ENCODE measurements around the gene TSPAN18.

TSPAN18 gene

GRCh38 chr11:44833877-44834452 lies 107.2 kb downstream of the TSPAN18 start:
- Histone ChIP-seq H2BK12ac (ENCODE audit: low read length in 2 of 2) (no peak overlapping the region), H3K27me3 (ENCODE audit: control insufficient read depth in 1 of 2, insufficient read depth in 1 of 2, low read length in 2 of 2) (peaks cover 43 to 44% of the 10 kb centered on the region in 2 experiments), H2BK5ac (ENCODE audit: low read depth, low read length, poor library complexity, severe bottlenecking) (no peak overlapping the region), H3K4me3 (ENCODE audit: insufficient read depth in 1 of 2, low read depth in 1 of 2, low read length in 2 of 2) (no peak overlapping the region), H3K4me2 (ENCODE audit: low read length, poor library complexity, severe bottlenecking) (no peak overlapping the region), H3K4me1 (ENCODE audit: control insufficient read depth, insufficient read depth, low read depth, low read length) (no peaks in the 10 kb centered on the region), H3K9ac (ENCODE audit: low read length) (no peak overlapping the region), H3K23ac (ENCODE audit: low read length in 2 of 2) (no peak overlapping the region), H4K8ac (ENCODE audit: low read length) (no peak overlapping the region), H3K14ac (ENCODE audit: low read length in 2 of 2) (no peak overlapping the region), H3K27ac (ENCODE audit: low read length, poor library complexity, severe bottlenecking) (no peak overlapping the region), H2AFZ (ENCODE audit: low read depth, low read length) (no peak overlapping the region), H4K91ac (ENCODE audit: low read length) (no peak overlapping the region), H3K36me3 (ENCODE audit: control insufficient read depth in 1 of 2, insufficient read depth in 2 of 2, low read depth in 1 of 2, low read length in 2 of 2) (no peaks in the 10 kb centered on the region), H3K9me3 (ENCODE audit: control insufficient read depth, low read length) (no peaks in the 10 kb centered on the region), H2AK5ac (ENCODE audit: low read length, severe bottlenecking) (no peak overlapping the region), H3K18ac (ENCODE audit: low read depth in 1 of 2, low read length in 2 of 2) (no peak overlapping the region), H3K79me1 (replicated peaks; ENCODE audit: low read length, poor library complexity, severe bottlenecking) (no peaks in the 10 kb centered on the region), H2BK120ac (ENCODE audit: low read depth, low read length) (no peak overlapping the region), H2BK15ac (ENCODE audit: low read depth, poor library complexity, severe bottlenecking) (no peak overlapping the region), H3K4ac (ENCODE audit: low read depth in 1 of 2, low read length in 2 of 2) (no peak overlapping the region)
- DNase-seq = no peak
- 45% methylated on average over 8 of the region's 8 CpGs for WGBS

GRCh38 chr11:44834846-44835245 lies 108.1 kb downstream of the TSPAN18 start:
- Histone ChIP-seq H3K4me3 (ENCODE audit: insufficient read depth in 1 of 2, low read depth in 1 of 2, low read length in 2 of 2) (no peak overlapping the region), H3K14ac (ENCODE audit: low read length in 2 of 2) (no peak overlapping the region), H3K4ac (ENCODE audit: low read depth in 1 of 2, low read length in 2 of 2) (no peak overlapping the region), H3K4me1 (ENCODE audit: control insufficient read depth, insufficient read depth, low read depth, low read length) (peaks cover 4% of the 10 kb centered on the region), H4K91ac (ENCODE audit: low read length) (no peak overlapping the region), H2BK5ac (ENCODE audit: low read depth, low read length, poor library complexity, severe bottlenecking) (no peak overlapping the region), H3K36me3 (ENCODE audit: control insufficient read depth in 1 of 2, insufficient read depth in 2 of 2, low read depth in 1 of 2, low read length in 2 of 2) (no peaks in the 10 kb centered on the region), H2AK5ac (ENCODE audit: low read length, severe bottlenecking) (peak overlapping the region; percentile 27), H3K27me3 (ENCODE audit: control insufficient read depth in 1 of 2, insufficient read depth in 1 of 2, low read length in 2 of 2) (peaks cover 44 to 46% of the 10 kb centered on the region in 2 experiments), H3K79me1 (replicated peaks; ENCODE audit: low read length, poor library complexity, severe bottlenecking) (no peaks in the 10 kb centered on the region), H3K9me3 (ENCODE audit: control insufficient read depth, low read length) (no peaks in the 10 kb centered on the region), H3K9ac (ENCODE audit: low read length) (no peak overlapping the region), H3K4me2 (ENCODE audit: low read length, poor library complexity, severe bottlenecking) (no peak overlapping the region), H2BK15ac (ENCODE audit: low read depth, poor library complexity, severe bottlenecking) (no peak overlapping the region), H2AFZ (ENCODE audit: low read depth, low read length) (no peak overlapping the region), H4K8ac (ENCODE audit: low read length) (no peak overlapping the region), H3K23ac (ENCODE audit: low read length in 2 of 2) (no peak overlapping the region), H3K27ac (ENCODE audit: low read length, poor library complexity, severe bottlenecking) (no peak overlapping the region), H2BK120ac (ENCODE audit: low read depth, low read length) (no peak overlapping the region), H2BK12ac (ENCODE audit: low read length in 2 of 2) (no peak overlapping the region), H3K18ac (ENCODE audit: low read depth in 1 of 2, low read length in 2 of 2) (no peak overlapping the region)
- WGBS = 87% methylated on average over 6 of the region's 6 CpGs
- no peak for DNase-seq

GRCh38 chr11:44835296-44835695 lies 108.5 kb downstream of the TSPAN18 start:
- no peak overlapping the region for H2AK5ac ChIP-seq (ENCODE audit: low read length, severe bottlenecking)
- no peaks in the 10 kb centered on the region for H3K9me3 ChIP-seq (ENCODE audit: control insufficient read depth, low read length)
- H2AFZ ChIP-seq (ENCODE audit: low read depth, low read length) = no peak overlapping the region
- H3K36me3 ChIP-seq (ENCODE audit: control insufficient read depth in 1 of 2, insufficient read depth in 2 of 2, low read depth in 1 of 2, low read length in 2 of 2) = no peaks in the 10 kb centered on the region
- H3K4me3 ChIP-seq (ENCODE audit: insufficient read depth in 1 of 2, low read depth in 1 of 2, low read length in 2 of 2) = no peak overlapping the region
- H3K4me2 ChIP-seq (ENCODE audit: low read length, poor library complexity, severe bottlenecking) = no peak overlapping the region
- no peak overlapping the region for H4K91ac ChIP-seq (ENCODE audit: low read length)
- no peak overlapping the region for H3K23ac ChIP-seq (ENCODE audit: low read length in 2 of 2)
- no peak overlapping the region for H3K18ac ChIP-seq (ENCODE audit: low read depth in 1 of 2, low read length in 2 of 2)
- H3K14ac ChIP-seq (ENCODE audit: low read length in 2 of 2) = no peak overlapping the region
- no peak overlapping the region for H2BK15ac ChIP-seq (ENCODE audit: low read depth, poor library complexity, severe bottlenecking)
- no peak overlapping the region for H3K4ac ChIP-seq (ENCODE audit: low read depth in 1 of 2, low read length in 2 of 2)
- H3K79me1 ChIP-seq (replicated peaks; ENCODE audit: low read length, poor library complexity, severe bottlenecking) = no peaks in the 10 kb centered on the region
- H3K27ac ChIP-seq (ENCODE audit: low read length, poor library complexity, severe bottlenecking) = no peak overlapping the region
- H4K8ac ChIP-seq (ENCODE audit: low read length) = no peak overlapping the region
- no peak overlapping the region for H2BK120ac ChIP-seq (ENCODE audit: low read depth, low read length)
- H3K9ac ChIP-seq (ENCODE audit: low read length) = no peak overlapping the region
- peaks cover 7% of the 10 kb centered on the region for H3K4me1 ChIP-seq (ENCODE audit: control insufficient read depth, insufficient read depth, low read depth, low read length)
- peaks cover 42 to 44% of the 10 kb centered on the region in 2 experiments for H3K27me3 ChIP-seq (ENCODE audit: control insufficient read depth in 1 of 2, insufficient read depth in 1 of 2, low read length in 2 of 2)
- no peak for DNase-seq
- H2BK12ac ChIP-seq (ENCODE audit: low read length in 2 of 2) = no peak overlapping the region
- no peak overlapping the region for H2BK5ac ChIP-seq (ENCODE audit: low read depth, low read length, poor library complexity, severe bottlenecking)
- WGBS = 71% methylated on average over 1 of the region's 4 CpGs

GRCh38 chr11:44835938-44836337 lies 109.2 kb downstream of the TSPAN18 start:
- Histone ChIP-seq H3K4ac (ENCODE audit: low read depth in 1 of 2, low read length in 2 of 2) (no peak overlapping the region), H3K4me1 (ENCODE audit: control insufficient read depth, insufficient read depth, low read depth, low read length) (peaks cover 9% of the 10 kb centered on the region), H4K91ac (ENCODE audit: low read length) (no peak overlapping the region), H3K9me3 (ENCODE audit: control insufficient read depth, low read length) (no peaks in the 10 kb centered on the region), H4K8ac (ENCODE audit: low read length) (no peak overlapping the region), H3K4me2 (ENCODE audit: low read length, poor library complexity, severe bottlenecking) (no peak overlapping the region), H3K27ac (ENCODE audit: low read length, poor library complexity, severe bottlenecking) (peak overlapping the region; percentile 40), H2AK5ac (ENCODE audit: low read length, severe bottlenecking) (no peak overlapping the region), H2BK120ac (ENCODE audit: low read depth, low read length) (no peak overlapping the region), H3K18ac (ENCODE audit: low read depth in 1 of 2, low read length in 2 of 2) (no peak overlapping the region), H2BK5ac (ENCODE audit: low read depth, low read length, poor library complexity, severe bottlenecking) (no peak overlapping the region), H3K36me3 (ENCODE audit: control insufficient read depth in 1 of 2, insufficient read depth in 2 of 2, low read depth in 1 of 2, low read length in 2 of 2) (no peaks in the 10 kb centered on the region), H3K79me1 (replicated peaks; ENCODE audit: low read length, poor library complexity, severe bottlenecking) (no peaks in the 10 kb centered on the region), H2BK15ac (ENCODE audit: low read depth, poor library complexity, severe bottlenecking) (no peak overlapping the region), H3K4me3 (ENCODE audit: insufficient read depth in 1 of 2, low read depth in 1 of 2, low read length in 2 of 2) (no peak overlapping the region), H3K14ac (ENCODE audit: low read length in 2 of 2) (no peak overlapping the region), H2BK12ac (ENCODE audit: low read length in 2 of 2) (no peak overlapping the region), H2AFZ (ENCODE audit: low read depth, low read length) (no peak overlapping the region), H3K9ac (ENCODE audit: low read length) (no peak overlapping the region), H3K23ac (ENCODE audit: low read length in 2 of 2) (no peak overlapping the region), H3K27me3 (ENCODE audit: control insufficient read depth in 1 of 2, insufficient read depth in 1 of 2, low read length in 2 of 2) (peaks cover 42 to 44% of the 10 kb centered on the region in 2 experiments)
- WGBS = 93% methylated on average over 1 of the region's 4 CpGs
- no peak for DNase-seq

All from mesenchymal stem cell (in vitro differentiated cells and primary cell).